GM19351 (cell line): ENCODE measurements around the gene SLC12A7.
"Not testable (repeated sequence)": the region's sequence is repeated elsewhere in the genome, so short reads cannot be mapped to it uniquely, and the experiment has no call there.

ENCODE experiments used
- ATAC-seq: cut with Tn5 transposase; IDR thresholded peaks from one replicate; pipeline ENCODE4 v1.9.1; 2021; ENCODE audit warnings: mild to moderate bottlenecking, moderate library complexity; ENCODE audit not compliant: unreplicated experiment

SLC12A7 gene

DNA sequence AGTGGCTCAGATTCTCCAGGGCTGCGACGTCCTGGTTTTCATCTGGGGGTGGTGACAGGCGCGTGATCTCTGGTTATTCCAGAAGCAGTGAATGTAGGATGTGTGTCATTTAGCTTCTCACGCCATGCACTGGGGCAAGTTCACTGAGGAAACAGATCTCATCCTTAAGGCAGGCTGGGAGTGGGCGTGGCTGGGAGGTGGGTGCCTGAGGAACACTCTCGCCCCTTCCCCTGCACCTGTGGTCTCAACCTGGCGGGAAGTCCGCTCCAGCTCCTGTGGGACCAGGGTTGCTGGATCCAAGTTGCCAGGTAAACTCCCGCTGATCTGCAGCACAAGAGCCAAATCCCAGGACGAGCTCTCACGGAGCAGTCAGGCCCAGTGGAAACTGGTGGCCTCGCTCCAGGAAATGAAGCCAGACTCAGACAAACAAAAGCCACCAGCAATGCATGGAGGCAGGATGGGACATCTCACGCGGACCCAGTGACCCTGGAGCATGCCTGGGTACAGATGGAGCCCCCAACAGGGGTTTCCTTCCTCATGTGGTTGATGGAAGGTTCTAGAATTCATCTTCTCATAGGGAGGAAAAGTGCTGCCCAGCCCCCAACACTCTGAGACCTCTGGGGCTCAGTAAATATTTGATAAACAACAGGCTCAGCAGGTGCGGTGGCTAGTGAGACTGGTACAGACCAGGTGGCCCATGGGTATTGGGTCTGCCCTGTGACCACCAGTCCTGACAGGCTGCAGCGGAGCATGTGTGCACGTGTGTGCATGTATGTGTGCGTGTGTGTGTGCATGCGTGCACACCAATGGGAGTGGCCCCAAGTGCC, 16.3 kb upstream of the SLC12A7 start:
- no peak for ATAC-seq

GRCh38 chr5:1125695-1126094, 13.8 kb upstream of the SLC12A7 start:
- not testable (repeated sequence) for ATAC-seq

DNA sequence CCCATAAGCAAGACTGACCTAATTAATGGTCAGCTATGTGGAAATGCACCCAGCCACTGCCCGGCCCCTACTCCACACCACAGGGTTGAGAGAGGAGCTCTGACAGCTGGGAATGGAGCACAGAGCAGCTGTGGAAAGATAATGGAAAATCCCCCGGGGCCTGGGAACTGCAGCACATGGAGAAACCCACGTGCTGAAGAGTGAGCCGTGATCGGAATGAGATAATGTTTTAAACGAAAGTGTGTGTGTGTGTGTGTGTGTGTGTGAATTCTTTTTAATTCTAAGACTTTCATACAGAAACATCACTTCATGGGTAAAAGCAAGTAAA, 13.1 kb upstream of the SLC12A7 start:
- ATAC-seq, result no peak

DNA sequence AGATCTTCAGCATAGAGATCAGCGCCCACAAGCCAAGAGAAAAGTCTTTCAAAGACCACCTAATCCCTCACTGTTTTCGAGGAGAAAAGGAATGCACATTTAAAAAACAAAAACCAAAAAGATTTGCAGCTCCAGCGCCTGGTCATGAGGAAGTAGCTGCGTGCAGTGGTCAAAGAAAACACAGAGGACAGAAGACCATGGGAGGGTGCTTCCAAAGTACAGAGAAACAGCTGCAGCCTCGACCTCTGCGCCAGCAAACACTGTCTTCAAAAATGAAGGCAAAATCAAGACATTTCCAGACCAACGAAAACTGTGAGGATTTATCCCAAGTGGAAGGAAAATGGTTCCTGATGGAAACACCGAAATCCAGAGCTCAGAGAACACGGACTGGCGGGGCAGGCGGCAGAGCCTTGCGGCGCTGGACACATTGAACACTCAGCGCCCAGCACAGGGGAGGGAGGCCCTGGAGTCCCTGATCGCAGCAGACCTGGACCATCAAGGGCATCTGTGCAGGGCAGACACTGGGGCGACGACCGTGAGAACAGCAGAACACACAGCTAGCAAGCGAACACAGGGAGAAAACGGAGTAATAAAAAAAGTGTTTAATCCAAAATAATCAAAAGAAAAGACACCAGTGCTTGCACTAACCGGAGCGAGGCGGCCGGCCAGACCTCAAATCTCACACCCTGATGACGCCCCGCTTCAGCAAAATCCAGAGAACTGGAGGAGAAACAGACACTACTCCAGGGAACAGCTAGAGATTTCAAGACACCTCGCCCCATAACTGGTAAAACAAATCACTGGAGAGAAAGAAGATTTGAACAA, 12.6 kb upstream of the SLC12A7 start:
- ATAC-seq, result no peak

- ATAC-seq, result no peak
Measured at GRCh38 chr5:1123418-1124147, 11.7 kb upstream of the SLC12A7 start.

- no peak for ATAC-seq
Measured at GRCh38 chr5:1122511-1123294, 10.8 kb upstream of the SLC12A7 start.

- no peak for ATAC-seq
Measured at GRCh38 chr5:1121891-1122290, 10.0 kb upstream of the SLC12A7 start.

- ATAC-seq, result no peak
Measured at GRCh38 chr5:1121044-1121443, 9.2 kb upstream of the SLC12A7 start.

- ATAC-seq, result no peak
Measured at GRCh38 chr5:1120236-1120999, 8.6 kb upstream of the SLC12A7 start.

GRCh38 chr5:1119312-1119831, 7.5 kb upstream of the SLC12A7 start:
- ATAC-seq, result no peak

GRCh38 chr5:1118738-1119137, 6.9 kb upstream of the SLC12A7 start:
- no peak for ATAC-seq

GRCh38 chr5:1118231-1118698, 6.4 kb upstream of the SLC12A7 start:
- ATAC-seq, result no peak

GRCh38 chr5:1116977-1117376, 5.1 kb upstream of the SLC12A7 start:
- ATAC-seq, result no peak

DNA sequence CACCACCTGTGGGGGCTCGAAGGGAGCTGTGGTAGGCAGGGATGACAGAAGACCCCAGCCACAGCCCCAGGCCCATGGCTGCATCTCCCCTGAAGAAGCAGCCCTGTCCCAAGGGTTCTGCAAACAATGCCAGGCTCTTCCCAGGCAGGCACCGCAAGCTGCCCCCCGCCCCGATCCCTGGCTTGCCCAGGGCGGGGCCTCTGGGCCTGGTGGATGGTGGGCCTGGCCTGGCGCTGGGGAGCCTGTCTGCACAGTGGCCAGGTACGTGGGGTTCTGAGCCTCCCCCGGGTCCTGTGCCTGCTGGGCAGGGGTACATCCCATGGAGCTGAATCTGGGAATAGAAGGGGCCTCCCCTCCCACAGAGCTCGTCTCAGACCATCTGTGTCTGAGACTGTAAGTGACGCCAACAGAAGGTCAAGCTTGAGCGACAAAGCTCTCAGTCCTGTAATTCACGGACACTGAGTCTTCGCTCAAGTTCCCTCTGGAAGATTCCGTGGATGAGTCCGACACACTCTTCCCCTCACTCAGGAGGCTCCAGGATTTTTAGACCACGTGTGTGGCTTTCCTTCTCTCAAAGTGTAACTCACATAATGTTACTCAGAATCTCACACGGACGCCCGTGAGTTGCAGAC, 4.4 kb upstream of the SLC12A7 start:
- no peak for ATAC-seq

DNA sequence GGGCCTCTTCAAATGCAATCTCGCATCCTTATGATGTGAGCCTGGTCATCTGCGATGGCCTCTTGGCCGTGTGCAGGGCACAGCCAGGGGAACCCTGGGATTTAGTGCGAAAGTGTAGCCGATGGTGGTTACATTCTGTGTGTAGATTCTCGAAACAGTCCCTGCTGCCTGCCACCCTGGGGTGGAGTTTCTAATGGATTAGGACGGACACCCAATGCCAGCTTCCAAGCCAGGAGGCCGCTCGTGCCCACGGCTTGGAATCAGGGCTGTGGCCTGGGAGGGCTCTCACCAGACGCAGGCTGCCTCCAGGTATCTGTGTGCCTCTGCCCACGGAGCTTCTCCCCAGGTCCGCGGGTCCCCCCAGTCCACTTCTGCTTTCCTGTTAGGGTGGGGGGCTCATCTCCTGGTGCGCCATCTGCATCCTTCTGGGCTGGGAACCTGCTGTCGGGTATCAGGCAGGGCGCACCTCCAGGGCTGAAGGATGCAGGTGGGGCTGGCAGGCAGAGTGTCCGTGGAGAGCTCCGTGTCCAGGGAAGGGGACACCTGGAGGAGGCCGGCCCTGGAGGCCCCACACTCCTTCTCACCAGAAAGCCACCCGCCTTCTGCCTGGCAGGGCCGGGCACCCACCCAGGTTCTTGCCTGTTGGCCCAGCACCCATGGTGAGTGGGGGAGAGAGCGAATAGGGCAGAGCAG, 3.4 kb upstream of the SLC12A7 start:
- ATAC-seq, result no peak

DNA sequence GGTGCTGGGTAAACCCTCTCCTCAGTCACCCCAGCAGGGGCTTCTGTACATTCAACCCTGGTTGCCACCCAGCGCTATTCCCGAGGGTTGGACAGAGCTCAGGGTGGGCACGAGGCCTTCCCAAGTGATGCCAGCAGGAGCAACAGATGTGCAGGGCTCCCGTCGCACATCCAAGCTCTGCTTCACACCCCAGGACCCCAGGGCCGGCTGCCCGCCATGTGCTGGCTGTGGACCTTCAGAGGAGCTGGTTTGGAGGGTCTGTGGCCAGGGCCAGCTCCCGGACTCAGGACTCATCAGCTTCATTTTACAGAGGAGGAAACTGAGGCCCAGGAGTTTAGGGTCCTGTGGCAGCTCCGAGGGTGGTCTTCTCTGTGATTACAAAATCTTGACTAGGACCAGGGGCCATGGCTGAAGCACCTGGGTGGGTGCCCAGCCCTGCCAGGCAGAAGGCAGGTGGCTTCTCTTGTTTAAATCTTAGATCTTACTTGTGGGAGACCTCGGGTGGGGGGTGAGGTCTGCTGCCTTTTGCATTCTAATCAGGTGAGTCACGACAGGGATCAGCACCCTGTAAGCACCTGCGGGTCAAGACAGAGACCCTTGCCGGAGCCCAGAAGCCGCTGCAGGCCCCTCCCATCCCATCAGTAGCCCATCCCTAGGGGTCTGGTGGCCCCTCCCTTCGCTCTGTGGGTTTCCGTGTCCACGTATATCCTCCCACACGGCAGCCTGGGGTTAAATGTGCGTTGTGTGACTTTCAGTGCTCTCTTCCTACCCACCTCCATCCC, 2.1 kb upstream of the SLC12A7 start:
- ATAC-seq, result no peak

DNA sequence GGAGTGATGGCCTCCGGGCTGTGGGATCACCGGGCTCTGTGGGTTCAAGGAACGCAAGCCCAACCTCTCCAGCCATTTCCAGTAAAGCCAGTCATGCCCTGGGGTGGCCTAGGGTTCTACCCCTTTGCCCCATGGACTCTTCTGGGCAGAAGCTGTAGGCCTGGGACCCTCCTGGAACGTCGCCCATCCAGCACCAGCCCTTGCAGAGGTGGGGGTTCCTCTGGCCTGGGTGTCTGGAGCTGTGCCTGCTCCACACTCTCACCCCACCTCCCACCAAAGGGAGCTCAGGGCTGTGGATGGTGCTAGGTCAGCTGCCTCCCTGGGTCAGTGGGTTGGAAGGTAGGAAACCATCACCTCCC, 1.4 kb upstream of the SLC12A7 start:
- ATAC-seq, result no peak
